Right atrium auricular region (tissue), 2 donors: ENCODE data around the gene QSOX1. TPM values are rescaled to one million over a fixed set of nuclear protein-coding genes. Genes with fewer than 3 reads are reported as not detected.
"Not testable (repeated sequence)": the region's sequence is repeated elsewhere in the genome, so short reads cannot be mapped to it uniquely, and the experiment has no call there.

Experiments
- DNase-seq: peaks from one replicate; pipeline ENCODE4 v3.0.0-alpha.2; 2019; ENCODE audit warnings: low spot score
- H3K27ac ChIP-seq, 2 donors: fragments of 200-600 bp; sonication (generic); 1 replicate in 1 of 2; 2 replicates in 1 of 2; pipeline ENCODE4 v1.5.1; 2016 to 2019
- H3K27me3 ChIP-seq, 2 donors: fragments of 200-600 bp; sonication (generic); one replicate each; pipeline versions ENCODE4 v1.5.1 to v1.6.0; 2017 to 2019
- H3K36me3 ChIP-seq: fragments of 200-600 bp; sonication (generic); one replicate; pipeline ENCODE4 v1.5.1; 2016
- H3K4me1 ChIP-seq, 2 donors: fragments of 200-600 bp; sonication (generic); one replicate each; pipeline versions ENCODE4 v1.5.1 to v1.6.0; 2017 to 2019
- H3K4me3 ChIP-seq, 2 donors: fragments of 200-600 bp; sonication (generic); 1 replicate in 1 of 2; 2 replicates in 1 of 2; pipeline ENCODE4 v1.5.1; 2017 to 2019; ENCODE audit warnings: mild to moderate bottlenecking in 1 of 2, moderate library complexity in 1 of 2
- H3K9me3 ChIP-seq, 2 donors: fragments of 200-600 bp; sonication (generic); one replicate each; pipeline ENCODE4 v1.5.1; 2019
- total RNA-seq, 2 donors: library from RNA; depleted of rRNA; stranded (reverse); fragments of >200 nt; gene quantifications; one replicate each; pipeline ENCODE4 v1.1.0, GENCODE V29; 2016
- TF ChIP-seq, protein P1 (sequence below), 2 donors: fragments of 200-600 bp; sonication (generic); IDR thresholded peaks; one replicate each; pipeline ENCODE4 v1.5.1; 2019; ENCODE audit warnings: antibody characterized with exemption in 2 of 2

Gene QSOX1
- total RNA-seq, 2 donors from 2014 or later = 199 to 332 TPM

- Histone ChIP-seq H3K36me3 (peaks cover 19% of the 10 kb centered on the region), H3K27me3 (no peaks in the 10 kb centered on the region), H3K9me3 (no peaks in the 10 kb centered on the region), H3K27ac (no peak overlapping the region), H3K4me3 (no peak overlapping the region), H3K4me1 (no peaks in the 10 kb centered on the region)
- TF ChIP-seq, protein P1, sequence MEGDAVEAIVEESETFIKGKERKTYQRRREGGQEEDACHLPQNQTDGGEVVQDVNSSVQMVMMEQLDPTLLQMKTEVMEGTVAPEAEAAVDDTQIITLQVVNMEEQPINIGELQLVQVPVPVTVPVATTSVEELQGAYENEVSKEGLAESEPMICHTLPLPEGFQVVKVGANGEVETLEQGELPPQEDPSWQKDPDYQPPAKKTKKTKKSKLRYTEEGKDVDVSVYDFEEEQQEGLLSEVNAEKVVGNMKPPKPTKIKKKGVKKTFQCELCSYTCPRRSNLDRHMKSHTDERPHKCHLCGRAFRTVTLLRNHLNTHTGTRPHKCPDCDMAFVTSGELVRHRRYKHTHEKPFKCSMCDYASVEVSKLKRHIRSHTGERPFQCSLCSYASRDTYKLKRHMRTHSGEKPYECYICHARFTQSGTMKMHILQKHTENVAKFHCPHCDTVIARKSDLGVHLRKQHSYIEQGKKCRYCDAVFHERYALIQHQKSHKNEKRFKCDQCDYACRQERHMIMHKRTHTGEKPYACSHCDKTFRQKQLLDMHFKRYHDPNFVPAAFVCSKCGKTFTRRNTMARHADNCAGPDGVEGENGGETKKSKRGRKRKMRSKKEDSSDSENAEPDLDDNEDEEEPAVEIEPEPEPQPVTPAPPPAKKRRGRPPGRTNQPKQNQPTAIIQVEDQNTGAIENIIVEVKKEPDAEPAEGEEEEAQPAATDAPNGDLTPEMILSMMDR (IDR thresholded peaks at IDR 0.05) = no peak
- no peak for DNase-seq
Measured at GRCh38 chr1:180201451-180202200, 47.0 kb downstream of the QSOX1 start.

GRCh38 chr1:180202588-180202987 is 47.9 kb downstream of the QSOX1 start:
- not testable (repeated sequence) for DNase-seq, H3K9me3 ChIP-seq, H3K27ac ChIP-seq, H3K4me1 ChIP-seq, H3K27me3 ChIP-seq, H3K4me3 ChIP-seq
- H3K36me3 ChIP-seq = peaks cover 11% of the 10 kb centered on the region

GRCh38 chr1:180204231-180204630 is 49.6 kb downstream of the QSOX1 start:
- no peak overlapping the region for H3K4me3 ChIP-seq
- no peak for DNase-seq
- no peak overlapping the region for H3K27ac ChIP-seq
- H3K4me1 ChIP-seq = no peaks in the 10 kb centered on the region
- no peaks in the 10 kb centered on the region for H3K36me3 ChIP-seq
- no peaks in the 10 kb centered on the region for H3K27me3 ChIP-seq
- TF ChIP-seq, protein P1 (IDR thresholded peaks at IDR 0.05) = no peak
- H3K9me3 ChIP-seq = no peaks in the 10 kb centered on the region

- no peak overlapping the region for H3K27ac ChIP-seq
- DNase-seq = no peak
- H3K36me3 ChIP-seq = no peaks in the 10 kb centered on the region
- no peaks in the 10 kb centered on the region for H3K4me1 ChIP-seq
- no peaks in the 10 kb centered on the region for H3K9me3 ChIP-seq
- TF ChIP-seq, protein P1 (IDR thresholded peaks at IDR 0.05) = no peak
- H3K4me3 ChIP-seq = no peak overlapping the region
- H3K27me3 ChIP-seq = no peaks in the 10 kb centered on the region
Measured at GRCh38 chr1:180206581-180206980, 51.9 kb downstream of the QSOX1 start.

DNA sequence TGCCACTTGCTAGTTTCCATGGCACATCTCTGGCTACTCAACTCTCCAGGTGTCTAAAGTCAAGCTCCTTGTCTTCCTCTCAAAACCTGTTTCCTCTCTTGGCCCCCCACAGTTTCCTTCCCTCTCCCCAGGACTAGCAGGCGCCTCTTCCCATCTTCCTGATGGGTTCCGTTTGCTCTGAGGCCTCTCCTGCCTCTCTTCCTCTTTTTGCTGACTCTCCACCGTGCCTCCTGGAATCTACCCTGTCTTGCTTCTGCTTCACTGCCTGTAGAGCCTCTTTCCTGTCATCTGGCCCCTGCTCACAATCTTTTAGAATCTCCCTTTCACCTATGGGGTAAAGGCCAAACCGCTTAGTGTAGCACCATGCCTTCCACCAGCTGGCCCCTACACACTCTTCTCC is 53.6 kb downstream of the QSOX1 start:
- no peaks in the 10 kb centered on the region for H3K9me3 ChIP-seq
- no peak overlapping the region for H3K4me3 ChIP-seq
- no peaks in the 10 kb centered on the region for H3K4me1 ChIP-seq
- no peak overlapping the region for H3K27ac ChIP-seq
- H3K36me3 ChIP-seq = no peaks in the 10 kb centered on the region
- H3K27me3 ChIP-seq = no peaks in the 10 kb centered on the region
- TF ChIP-seq, protein P1 (IDR thresholded peaks at IDR 0.05) = no peak
- DNase-seq = no peak

- Histone ChIP-seq H3K27me3 (no peaks in the 10 kb centered on the region), H3K36me3 (no peaks in the 10 kb centered on the region), H3K9me3 (no peaks in the 10 kb centered on the region), H3K4me3 (no peak overlapping the region), H3K4me1 (no peaks in the 10 kb centered on the region), H3K27ac (no peak overlapping the region)
- TF ChIP-seq, protein P1 (IDR thresholded peaks at IDR 0.05) = no peak
- no peak for DNase-seq
Measured at GRCh38 chr1:180210008-180210620, 55.4 kb downstream of the QSOX1 start.
